Sigmoid colon (tissue), 7 donors: ENCODE results near the gene HERC3. TPM values are rescaled to one million over a fixed set of nuclear protein-coding genes. Genes with fewer than 3 reads are reported as not detected.

ENCODE experiments used
- DNase-seq: peaks from one replicate; pipeline ENCODE4 v3.0.0-alpha.2; 2019
- H3K27ac ChIP-seq, 4 donors: fragments of 200-600 bp; sonication (generic); one replicate each; pipeline ENCODE4 v1.5.1; 2016 to 2019; ENCODE audit warnings: mild to moderate bottlenecking in 1 of 4
- H3K27me3 ChIP-seq, 3 donors: fragments of 200-600 bp; sonication (generic); one replicate each; pipeline ENCODE4 v1.5.1; 2019; ENCODE audit warnings: mild to moderate bottlenecking in 1 of 3
- H3K36me3 ChIP-seq, 4 donors: fragments of 200-600 bp; sonication (generic); one replicate each; pipeline ENCODE4 v1.5.1; 2016 to 2019
- H3K4me1 ChIP-seq, 4 donors: fragments of 200-600 bp; sonication (generic); one replicate each; pipeline ENCODE4 v1.5.1; 2017 to 2019
- H3K4me3 ChIP-seq, 4 donors: fragments of 200-600 bp; sonication (generic); one replicate each; pipeline ENCODE4 v1.5.1; 2017 to 2019; ENCODE audit warnings: mild to moderate bottlenecking in 2 of 4, moderate library complexity in 1 of 4
- H3K9me3 ChIP-seq, 4 donors: fragments of 200-600 bp in 3 of 4; sonication (generic) in 3 of 4; one replicate each; pipeline versions ENCODE4 v1.5.1 to v1.6.1; 2013 to 2019
- EP300 ChIP-seq, 4 donors: sonication (generic); formaldehyde crosslinking; IDR thresholded peaks; one replicate each; pipeline ENCODE4 v1.6.1; 2017; ENCODE audit warnings: antibody characterized with exemption in 4 of 4
- POLR2A ChIP-seq, 2 donors: fragments of 450-650 bp; IDR thresholded peaks; one replicate each; pipeline ENCODE4 v1.6.1; 2016; ENCODE audit warnings: antibody characterized with exemption in 2 of 2, mild to moderate bottlenecking in 2 of 2, moderate library complexity in 2 of 2
- POLR2AphosphoS5 ChIP-seq, 4 donors: sonication (generic); formaldehyde crosslinking; IDR thresholded peaks; one replicate each; pipeline ENCODE4 v1.6.1; 2017; ENCODE audit warnings: antibody characterized with exemption in 4 of 4
- WGBS, 2 donors: extraction: QIAGEN DNeasy Blood & Tissue Kit; methylation state at CpG; one replicate each; pipeline ENCODE4 v1.1.7; 2013; 5-methylcytosine and 5-hydroxymethylcytosine counted together
- intact Hi-C: fragments of 100-400 bp; cut with DNase I; formaldehyde crosslinking; loops from one replicate; pipeline ENCODE4 v1.15.1; 2023
- polyA plus RNA-seq, 3 donors: library from polyadenylated mRNA; stranded (reverse); fragments of 200-250 nt; gene quantifications; one replicate each; pipeline ENCODE4 v1.2.3, GENCODE V29; 2013
- total RNA-seq, 4 donors: library from RNA; depleted of rRNA; stranded (reverse); fragments of >200 nt; gene quantifications; one replicate each; pipeline ENCODE4 v1.1.0, GENCODE V29; 2016
- TF ChIP-seq, protein P1 (sequence below), 4 experiments: fragments of 450-650 bp in 3 of 4; fragments of 200-600 bp in 1 of 4; IDR thresholded peaks; one replicate each; pipeline ENCODE4 v1.5.1; 2016 to 2019; ENCODE audit warnings: antibody characterized with exemption in 4 of 4, mild to moderate bottlenecking in 3 of 4, moderate library complexity in 2 of 4
- donor health status: healthy with polysubstance abuse.
- donor health status: Bipolar disorder and iron deficiency.
- donor health status: healthy.

Gene HERC3
- total RNA-seq (10 to 100 TPM; 34.6 to 44.9 (median 36.3) TPM), polyA plus RNA-seq (10 to 100 TPM; 12.2 to 15.3 (median 13.8) TPM)

GRCh38 chr4:88591787-88592599 lies at the start of gene HERC3:
Gene HERC3 (plus strand): TSS chr4:88592480. CDS start chr4:88605824, 13,344 bp downstream.
- Histone ChIP-seq H3K36me3 (peaks cover 0 to 12% (median 0%) of the 10 kb centered on the region in 4 donors), H3K9me3 (no peaks in the 10 kb centered on the region), H3K27me3 (no peaks in the 10 kb centered on the region), H3K27ac (peak within 1 kb of the TSS; percentile 97 to 99 (median 98)), H3K4me1 (peaks cover 0 to 28% (median 16%) of the 10 kb centered on the region in 4 donors), H3K4me3 (peak within 1 kb of the TSS; percentile 93 to 100 (median 98))
- WGBS, 2 donors = 0% methylated on average over 73 of the region's 73 CpGs
- peak; percentile 95 for DNase-seq
- intact Hi-C loops = loop anchor here (2.0 to 5.0 kb wide), 5 partner anchors 65 to 585 kb away; partner anchors contain the start of genes NAP1L5, PKD2 and PPM1K
- peak; percentile 23 to 24 for TF ChIP-seq POLR2A (IDR thresholded peaks at IDR 0.05)
- TF ChIP-seq, protein P1, sequence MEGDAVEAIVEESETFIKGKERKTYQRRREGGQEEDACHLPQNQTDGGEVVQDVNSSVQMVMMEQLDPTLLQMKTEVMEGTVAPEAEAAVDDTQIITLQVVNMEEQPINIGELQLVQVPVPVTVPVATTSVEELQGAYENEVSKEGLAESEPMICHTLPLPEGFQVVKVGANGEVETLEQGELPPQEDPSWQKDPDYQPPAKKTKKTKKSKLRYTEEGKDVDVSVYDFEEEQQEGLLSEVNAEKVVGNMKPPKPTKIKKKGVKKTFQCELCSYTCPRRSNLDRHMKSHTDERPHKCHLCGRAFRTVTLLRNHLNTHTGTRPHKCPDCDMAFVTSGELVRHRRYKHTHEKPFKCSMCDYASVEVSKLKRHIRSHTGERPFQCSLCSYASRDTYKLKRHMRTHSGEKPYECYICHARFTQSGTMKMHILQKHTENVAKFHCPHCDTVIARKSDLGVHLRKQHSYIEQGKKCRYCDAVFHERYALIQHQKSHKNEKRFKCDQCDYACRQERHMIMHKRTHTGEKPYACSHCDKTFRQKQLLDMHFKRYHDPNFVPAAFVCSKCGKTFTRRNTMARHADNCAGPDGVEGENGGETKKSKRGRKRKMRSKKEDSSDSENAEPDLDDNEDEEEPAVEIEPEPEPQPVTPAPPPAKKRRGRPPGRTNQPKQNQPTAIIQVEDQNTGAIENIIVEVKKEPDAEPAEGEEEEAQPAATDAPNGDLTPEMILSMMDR (IDR thresholded peaks at IDR 0.05) = peak in 1 of 4 experiments; percentile 14
- TF ChIP-seq EP300 (IDR thresholded peaks at IDR 0.05) = no peak
- peak; percentile 41 to 73 (median 70) for TF ChIP-seq POLR2AphosphoS5 (IDR thresholded peaks at IDR 0.05)

- intact Hi-C loops = no loop called here
- Histone ChIP-seq H3K4me3 (no peak overlapping the region), H3K9me3 (no peaks in the 10 kb centered on the region), H3K27me3 (no peaks in the 10 kb centered on the region), H3K36me3 (no peaks in the 10 kb centered on the region), H3K27ac (no peak overlapping the region), H3K4me1 (no peaks in the 10 kb centered on the region)
- WGBS, 2 donors = 86 to 90% methylated on average over 7 of the region's 7 CpGs
- DNase-seq = no peak
- TF ChIP-seq, protein P1 (IDR thresholded peaks at IDR 0.05) = no peak
- TF ChIP-seq EP300 (IDR thresholded peaks at IDR 0.05) = no peak
- TF ChIP-seq POLR2A (IDR thresholded peaks at IDR 0.05) = no peak
- no peak for TF ChIP-seq POLR2AphosphoS5 (IDR thresholded peaks at IDR 0.05)
Observed at GRCh38 chr4:88549815-88550214, 42.5 kb upstream of the HERC3 start.

DNA sequence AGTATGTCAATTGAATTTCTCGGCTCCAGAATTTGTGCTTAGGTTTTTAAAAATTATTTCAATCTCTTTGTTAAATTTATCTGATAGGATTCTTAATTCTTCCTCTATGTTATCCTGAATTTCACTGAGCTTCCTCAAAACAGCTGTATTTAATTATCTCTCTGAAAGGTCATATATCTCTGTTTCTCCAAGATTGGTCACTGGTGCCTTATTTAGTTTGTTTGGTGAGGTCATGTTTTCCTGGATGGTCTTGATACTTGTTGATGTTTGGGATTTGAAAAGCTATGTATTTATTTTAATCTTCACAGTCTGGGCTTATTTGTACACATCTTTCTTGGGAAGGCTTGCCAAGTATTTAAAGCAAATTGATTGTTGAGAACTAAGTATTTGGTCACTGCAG lies 24.7 kb upstream of the HERC3 start:
- Histone ChIP-seq H3K27ac (no peak overlapping the region), H3K27me3 (no peaks in the 10 kb centered on the region), H3K36me3 (no peaks in the 10 kb centered on the region), H3K4me3 (no peak overlapping the region), H3K9me3 (no peaks in the 10 kb centered on the region), H3K4me1 (no peaks in the 10 kb centered on the region)
- no peak for DNase-seq
- WGBS, 2 donors = 96% methylated on average over 1 of the region's 1 CpG
- no peak for TF ChIP-seq EP300 (IDR thresholded peaks at IDR 0.05)
- intact Hi-C loops = no loop called here

DNA sequence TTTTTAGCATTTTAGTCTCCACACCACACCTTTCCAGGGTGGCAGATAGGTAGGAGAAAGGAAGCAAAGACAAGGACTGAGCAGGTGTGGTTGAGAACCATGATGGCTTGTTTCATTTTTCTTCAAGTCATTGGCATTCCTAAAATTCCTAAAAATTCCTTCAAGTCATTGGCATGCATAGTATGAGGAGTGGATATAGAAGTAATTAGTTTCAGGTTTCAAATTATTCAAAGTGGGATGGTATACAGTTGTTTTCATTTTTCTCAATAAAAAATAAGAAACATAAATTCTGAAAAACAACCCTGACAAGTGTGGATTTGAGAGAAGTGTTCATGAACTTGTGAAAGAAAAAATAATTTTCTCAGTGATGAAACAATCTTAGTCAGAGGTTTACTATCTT lies 22.3 kb upstream of the HERC3 start:
- Histone ChIP-seq H3K36me3 (no peaks in the 10 kb centered on the region), H3K4me1 (peaks cover 0 to 7% (median 0%) of the 10 kb centered on the region in 4 donors), H3K27ac (no peak overlapping the region), H3K27me3 (no peaks in the 10 kb centered on the region), H3K9me3 (no peaks in the 10 kb centered on the region), H3K4me3 (no peak overlapping the region)
- TF ChIP-seq POLR2A (IDR thresholded peaks at IDR 0.05) = no peak
- TF ChIP-seq EP300 (IDR thresholded peaks at IDR 0.05) = no peak
- TF ChIP-seq, protein P1 (IDR thresholded peaks at IDR 0.05) = no peak
- no peak for TF ChIP-seq POLR2AphosphoS5 (IDR thresholded peaks at IDR 0.05)
- DNase-seq = no peak
- intact Hi-C loops = no loop called here

DNA sequence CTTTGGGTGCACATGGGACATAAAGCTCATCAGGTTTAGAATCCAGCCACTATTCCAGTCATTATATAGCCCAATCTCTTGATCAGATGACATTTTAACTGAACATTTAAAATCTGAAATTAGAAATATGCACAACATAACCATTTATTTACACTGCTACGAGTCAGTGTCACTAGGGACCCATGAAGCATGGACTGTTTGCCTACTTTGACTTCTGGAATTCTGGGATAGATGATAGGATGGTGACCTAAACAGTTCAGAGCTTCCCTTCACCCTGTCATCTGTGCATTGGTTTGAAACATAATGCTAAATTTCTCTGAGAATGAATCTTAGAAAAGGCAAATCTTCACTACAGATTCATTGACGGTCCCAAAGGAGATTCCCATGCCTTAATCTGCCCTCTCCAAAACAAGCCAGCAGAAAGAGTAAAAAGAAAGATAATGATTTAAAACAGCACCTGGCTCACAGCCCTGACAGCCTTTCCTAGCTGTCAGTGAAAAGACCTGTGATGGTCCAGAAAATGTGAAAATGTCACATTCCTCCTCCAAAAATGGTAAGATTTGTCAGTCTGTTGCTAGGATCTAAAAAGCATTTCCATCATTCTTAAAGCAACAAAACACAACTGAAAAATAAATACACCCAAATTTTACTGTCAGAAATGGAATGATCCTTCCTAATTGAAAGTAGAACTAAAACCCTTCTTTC lies 18.9 kb upstream of the HERC3 start:
- TF ChIP-seq EP300 (IDR thresholded peaks at IDR 0.05) (no peak), POLR2A (IDR thresholded peaks at IDR 0.05) (no peak), POLR2AphosphoS5 (IDR thresholded peaks at IDR 0.05) (no peak)
- TF ChIP-seq, protein P1 (IDR thresholded peaks at IDR 0.05) = no peak
- peaks cover 0 to 7% (median 0%) of the 10 kb centered on the region in 4 donors for H3K4me1 ChIP-seq
- H3K4me3 ChIP-seq = no peak overlapping the region
- no peak for DNase-seq
- no peak overlapping the region for H3K27ac ChIP-seq
- H3K36me3 ChIP-seq = no peaks in the 10 kb centered on the region
- no peaks in the 10 kb centered on the region for H3K9me3 ChIP-seq
- 53 to 62% methylated on average over 2 of the region's 2 CpGs for WGBS, 2 donors
- H3K27me3 ChIP-seq = no peaks in the 10 kb centered on the region
- intact Hi-C loops = no loop called here
